OCI-LY3 (cell line): ENCODE measurements around the gene WNT5A.
A peak's percentile ranks its signal among the peaks of the same experiment; 100 is the strongest.

Source experiments
- H2AFZ ChIP-seq: fragments of 200-600, 300-600 bp; shearing (Covaris generic); 2 replicates; pipeline ENCODE4 v1.6.0; 2014; ENCODE audit warnings: antibody characterized with exemption, low read depth, low read length
- H3K27ac ChIP-seq: fragments of 200-600, 300-600 bp; sonication (generic); 2 replicates; pipeline ENCODE4 v1.5.1; 2014; ENCODE audit warnings: mild to moderate bottlenecking, low read length, moderate library complexity, mixed read lengths
- H3K27me3 ChIP-seq: fragments of 200-600, 300-600 bp; sonication (generic); 2 replicates; pipeline ENCODE4 v1.6.1; 2014; ENCODE audit warnings: low read depth, low read length, mixed read lengths
- H3K36me3 ChIP-seq: fragments of 200-600, 300-600 bp; sonication (generic); replicated peaks from 2 replicates; pipeline ENCODE3; 2014; ENCODE audit warnings: low read depth, low read length, mixed read lengths
- H3K4me1 ChIP-seq: fragments of 300-600, 200-600 bp; sonication (generic); 2 replicates; pipeline ENCODE4 v1.6.1; 2014; ENCODE audit warnings: low read length, mixed read lengths
- H3K4me2 ChIP-seq: fragments of 200-600, 300-600 bp; sonication (generic); 2 replicates; pipeline ENCODE4 v1.6.1; 2014; ENCODE audit warnings: low read length, mixed read lengths
- H3K4me3 ChIP-seq: fragments of 300-600, 200-600 bp; sonication (generic); 2 replicates; pipeline ENCODE4 v1.5.1; 2014; ENCODE audit warnings: antibody characterized with exemption, mild to moderate bottlenecking, low read length, moderate library complexity
- H3K79me2 ChIP-seq: fragments of 300-600, 200-600 bp; shearing (Covaris generic); 2 replicates; pipeline ENCODE4 v1.6.1; 2014; ENCODE audit warnings: mild to moderate bottlenecking, low read length, mixed read lengths
- H3K9ac ChIP-seq: fragments of 300-600, 200-600 bp; shearing (Covaris generic); 2 replicates; pipeline ENCODE4 v1.6.0; 2014; ENCODE audit warnings: mild to moderate bottlenecking, low read length, moderate library complexity
- H3K9me3 ChIP-seq: fragments of 200-600, 300-600 bp; shearing (Covaris generic); 2 replicates; pipeline ENCODE4 v1.6.1; 2014; ENCODE audit warnings: low read length, mixed read lengths; ENCODE audit not compliant: insufficient read depth
- H4K20me1 ChIP-seq: fragments of 200-600, 300-600 bp; sonication (generic); 2 replicates; pipeline ENCODE4 v1.6.1; 2016; ENCODE audit warnings: low read length, mixed read lengths; ENCODE audit not compliant: insufficient read depth
- EZH2phosphoT487 ChIP-seq: fragments of 200-600 bp; shearing (Covaris generic); IDR thresholded peaks from 2 replicates; pipeline ENCODE4 v1.6.1; 2018; ENCODE audit warnings: antibody characterized with exemption, mixed run types, low read depth
- TF ChIP-seq, protein P1 (sequence below): fragments of 200-600, 300-600 bp; sonication (generic); IDR thresholded peaks from 2 replicates; pipeline ENCODE4 v1.5.1; 2014; ENCODE audit warnings: antibody characterized with exemption, low read length, low read depth

WNT5A gene

DNA sequence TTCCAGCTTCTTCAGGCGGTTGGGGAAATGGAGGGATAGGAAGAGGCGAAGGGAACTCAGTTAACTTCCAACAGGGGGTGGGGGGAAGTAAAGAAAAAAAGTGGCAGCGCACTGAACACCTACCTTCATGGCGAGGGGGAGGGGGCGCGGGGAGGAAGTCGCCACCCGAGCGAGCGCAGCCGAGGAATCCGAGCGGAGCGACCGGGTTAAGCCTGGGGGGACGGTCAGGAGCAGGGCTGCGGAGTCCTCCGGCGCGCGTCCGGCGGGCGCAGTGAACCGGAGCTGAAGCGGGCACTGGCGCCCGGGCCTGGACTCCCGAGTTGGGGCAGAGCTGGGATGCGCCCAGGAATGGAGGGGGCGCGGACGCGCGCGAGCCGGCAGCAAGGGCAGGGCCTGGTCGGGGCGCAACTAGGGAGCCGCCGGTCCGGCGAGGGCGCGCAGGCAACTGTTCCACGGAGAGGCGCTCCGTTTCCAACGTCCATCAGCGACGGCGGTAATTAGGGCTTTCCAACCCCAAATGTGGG is at the start of gene WNT5A:
TSS of gene WNT5A (minus strand) at position 450 of the 524 bp plus-strand sequence. CDS start at position 129, 321 bp downstream.
- peak within 1 kb of the TSS; percentile 84 for H3K4me3 ChIP-seq
- peak within 1 kb of the TSS; percentile 97 for H2AFZ ChIP-seq
- H3K4me1 ChIP-seq: peaks cover 9% of the 10 kb centered on the region; the same call in 1 of the 2 replicates
- TF ChIP-seq EZH2phosphoT487: no peak
- TF ChIP-seq, protein P1, sequence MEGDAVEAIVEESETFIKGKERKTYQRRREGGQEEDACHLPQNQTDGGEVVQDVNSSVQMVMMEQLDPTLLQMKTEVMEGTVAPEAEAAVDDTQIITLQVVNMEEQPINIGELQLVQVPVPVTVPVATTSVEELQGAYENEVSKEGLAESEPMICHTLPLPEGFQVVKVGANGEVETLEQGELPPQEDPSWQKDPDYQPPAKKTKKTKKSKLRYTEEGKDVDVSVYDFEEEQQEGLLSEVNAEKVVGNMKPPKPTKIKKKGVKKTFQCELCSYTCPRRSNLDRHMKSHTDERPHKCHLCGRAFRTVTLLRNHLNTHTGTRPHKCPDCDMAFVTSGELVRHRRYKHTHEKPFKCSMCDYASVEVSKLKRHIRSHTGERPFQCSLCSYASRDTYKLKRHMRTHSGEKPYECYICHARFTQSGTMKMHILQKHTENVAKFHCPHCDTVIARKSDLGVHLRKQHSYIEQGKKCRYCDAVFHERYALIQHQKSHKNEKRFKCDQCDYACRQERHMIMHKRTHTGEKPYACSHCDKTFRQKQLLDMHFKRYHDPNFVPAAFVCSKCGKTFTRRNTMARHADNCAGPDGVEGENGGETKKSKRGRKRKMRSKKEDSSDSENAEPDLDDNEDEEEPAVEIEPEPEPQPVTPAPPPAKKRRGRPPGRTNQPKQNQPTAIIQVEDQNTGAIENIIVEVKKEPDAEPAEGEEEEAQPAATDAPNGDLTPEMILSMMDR: no peak
- H4K20me1 ChIP-seq: no peaks in the 10 kb centered on the region
- peaks cover 15% of the 10 kb centered on the region; the same call in 1 of the 2 replicates for H3K27me3 ChIP-seq
- H3K27ac ChIP-seq: no peak within 1 kb of the TSS
- no peaks in the 10 kb centered on the region for H3K79me2 ChIP-seq
- H3K4me2 ChIP-seq: peak within 1 kb of the TSS; percentile 98
- H3K9me3 ChIP-seq: no peaks in the 10 kb centered on the region
- no peaks in the 10 kb centered on the region for H3K36me3 ChIP-seq
- H3K9ac ChIP-seq: peak within 1 kb of the TSS; percentile 56

DNA sequence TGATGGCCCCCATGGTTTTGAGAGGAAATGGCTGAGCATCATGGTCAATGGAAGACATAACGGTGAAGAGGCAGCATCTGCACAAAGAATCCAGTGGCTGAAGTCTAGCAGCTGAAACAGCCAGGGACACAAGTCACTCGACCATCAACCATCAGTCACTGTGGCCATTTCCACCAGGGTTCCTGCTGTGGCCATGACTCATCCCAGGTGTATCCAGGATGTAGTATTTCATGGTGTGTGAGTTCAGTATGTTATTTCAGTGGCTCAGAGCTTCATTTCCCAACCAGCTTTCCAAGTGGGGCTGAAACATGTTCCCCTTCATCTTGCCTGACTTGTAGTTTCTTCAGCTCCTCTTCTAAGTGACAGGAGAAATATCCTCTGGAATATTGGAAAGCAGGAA is 47.8 kb upstream of the WNT5A start:
- no peaks in the 10 kb centered on the region for H3K79me2 ChIP-seq
- no peak overlapping the region for H2AFZ ChIP-seq
- H3K27me3 ChIP-seq: peaks cover 2% of the 10 kb centered on the region; the same call in 1 of the 2 replicates
- H3K9me3 ChIP-seq: no peaks in the 10 kb centered on the region
- no peak overlapping the region for H3K4me2 ChIP-seq
- H3K36me3 ChIP-seq: no peaks in the 10 kb centered on the region
- H3K9ac ChIP-seq: no peak overlapping the region
- no peak overlapping the region for H3K4me3 ChIP-seq
- H4K20me1 ChIP-seq: no peaks in the 10 kb centered on the region
- TF ChIP-seq EZH2phosphoT487: no peak
- H3K4me1 ChIP-seq: no peaks in the 10 kb centered on the region
- no peak overlapping the region for H3K27ac ChIP-seq

DNA sequence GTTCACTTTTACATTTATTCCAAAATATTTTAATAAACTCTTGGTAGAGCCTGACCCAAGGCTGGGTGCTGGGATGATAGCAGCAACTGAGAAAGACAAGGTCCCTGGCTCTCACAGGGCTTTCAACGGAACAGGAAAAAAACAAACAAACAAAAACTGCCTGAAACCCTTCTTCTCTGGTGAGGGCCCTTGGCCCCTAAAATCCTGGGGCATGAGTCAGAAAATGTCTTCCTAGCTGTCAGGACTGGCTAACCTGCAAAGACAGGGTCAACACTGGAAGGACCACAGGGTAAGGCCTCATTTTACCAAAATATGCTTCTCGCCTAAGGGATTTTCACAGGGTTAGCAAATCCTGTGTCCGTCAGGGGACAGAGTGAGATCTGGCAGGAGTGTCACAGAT is 45.7 kb upstream of the WNT5A start:
- 0 out of 2 replicates have a peak, but pooled peaks cover 7% of the 10 kb centered on the region for H3K27me3 ChIP-seq
- H3K9me3 ChIP-seq: no peaks in the 10 kb centered on the region
- H3K4me2 ChIP-seq: no peak overlapping the region
- TF ChIP-seq EZH2phosphoT487: no peak
- TF ChIP-seq, protein P1: no peak
- no peak overlapping the region for H3K9ac ChIP-seq
- H3K36me3 ChIP-seq: no peaks in the 10 kb centered on the region
- no peak overlapping the region for H3K4me3 ChIP-seq
- no peak overlapping the region for H2AFZ ChIP-seq
- no peaks in the 10 kb centered on the region for H3K4me1 ChIP-seq
- no peak overlapping the region for H3K27ac ChIP-seq
- no peaks in the 10 kb centered on the region for H4K20me1 ChIP-seq
- H3K79me2 ChIP-seq: no peaks in the 10 kb centered on the region

DNA sequence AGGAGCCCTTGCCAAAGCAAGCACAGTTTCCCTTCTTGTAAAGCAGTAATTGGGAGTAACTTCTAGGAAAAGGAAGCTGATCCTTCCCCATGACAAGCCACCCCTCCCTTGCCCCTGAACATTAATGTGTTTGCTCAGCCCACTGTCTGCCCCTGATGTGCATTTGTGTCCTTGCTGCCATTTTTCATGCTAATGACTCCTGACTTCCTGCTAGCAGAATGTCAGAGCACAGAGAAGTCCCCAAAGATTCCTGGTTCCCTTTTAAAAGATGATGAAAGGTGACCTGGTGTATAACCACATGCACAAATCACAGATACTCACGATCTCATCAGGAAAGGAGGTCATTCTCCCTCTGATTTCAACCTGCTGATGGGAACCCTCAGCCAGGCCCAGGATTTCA is 44.2 kb upstream of the WNT5A start:
- Histone ChIP-seq H2AFZ (no peak overlapping the region), H3K4me1 (no peaks in the 10 kb centered on the region), H3K36me3 (no peaks in the 10 kb centered on the region), H3K9ac (no peak overlapping the region), H3K4me2 (no peak overlapping the region), H3K27ac (no peak overlapping the region), H3K4me3 (no peak overlapping the region), H3K79me2 (no peaks in the 10 kb centered on the region), H4K20me1 (no peaks in the 10 kb centered on the region), H3K9me3 (no peaks in the 10 kb centered on the region), H3K27me3 (0 out of 2 replicates have a peak, but pooled peaks cover 8% of the 10 kb centered on the region)
- no peak for TF ChIP-seq EZH2phosphoT487
- TF ChIP-seq, protein P1: no peak
